GM18873 (cell line): Measurements from ENCODE around the gene PLD3.
"Not testable (repeated sequence)": the region's sequence is repeated elsewhere in the genome, so short reads cannot be mapped to it uniquely, and the experiment has no call there.

Experiments
- ATAC-seq: cut with Tn5 transposase; IDR thresholded peaks from one replicate; pipeline ENCODE4 v1.9.1; 2021; ENCODE audit warnings: mild to moderate bottlenecking, moderate library complexity, moderate number of reproducible peaks; ENCODE audit not compliant: unreplicated experiment, low FRiP score

The PLD3 gene

DNA sequence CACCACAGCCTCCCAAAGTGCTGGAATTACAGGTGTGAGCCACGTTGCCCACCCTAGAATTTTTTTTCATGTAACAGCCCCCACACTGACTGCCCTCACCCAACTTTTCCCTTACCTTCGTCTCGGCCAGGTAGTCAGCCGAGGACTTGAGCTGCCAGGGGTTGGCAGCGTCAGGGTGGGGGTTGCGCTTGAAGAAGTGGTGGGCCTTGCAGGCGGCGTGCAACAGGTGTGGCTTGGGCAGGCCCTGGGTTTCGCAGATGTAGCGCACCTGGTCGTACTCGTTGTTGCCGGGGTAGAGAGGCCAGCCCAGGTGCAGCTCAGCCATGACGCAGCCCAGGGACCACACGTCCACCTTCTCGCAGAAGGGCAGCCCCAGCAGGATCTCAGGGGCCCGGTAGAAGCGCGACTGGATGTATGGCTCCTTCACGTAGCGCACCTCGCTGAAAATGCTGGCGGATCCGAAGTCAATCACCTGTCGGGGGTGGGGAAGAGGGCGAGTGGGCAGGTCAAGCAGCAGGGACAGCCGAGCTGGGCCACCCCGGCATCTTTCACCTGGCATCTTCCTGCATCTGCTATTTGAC lies 35.3 kb downstream of the PLD3 start:
- ATAC-seq: no peak

DNA sequence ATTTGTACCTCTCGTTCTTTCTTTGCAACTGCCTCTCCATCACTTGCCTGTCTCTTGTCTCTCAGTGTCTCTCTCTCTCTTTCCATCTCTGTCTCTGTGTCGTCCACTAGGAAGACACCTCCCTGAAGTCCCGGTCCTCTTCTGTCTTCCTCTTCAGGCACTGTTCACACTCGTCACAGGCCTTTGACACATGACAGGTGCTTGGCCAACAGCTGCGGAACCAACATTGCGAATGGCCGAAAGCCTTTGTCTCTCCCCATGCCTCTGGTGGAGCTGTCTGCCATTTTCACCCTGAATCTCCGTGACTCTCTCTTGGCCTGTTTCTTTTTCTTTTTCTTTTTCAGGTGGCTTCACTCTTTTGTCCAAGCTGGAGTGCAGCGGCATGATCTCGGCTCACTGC lies 38.7 kb downstream of the PLD3 start:
- ATAC-seq: no peak

DNA sequence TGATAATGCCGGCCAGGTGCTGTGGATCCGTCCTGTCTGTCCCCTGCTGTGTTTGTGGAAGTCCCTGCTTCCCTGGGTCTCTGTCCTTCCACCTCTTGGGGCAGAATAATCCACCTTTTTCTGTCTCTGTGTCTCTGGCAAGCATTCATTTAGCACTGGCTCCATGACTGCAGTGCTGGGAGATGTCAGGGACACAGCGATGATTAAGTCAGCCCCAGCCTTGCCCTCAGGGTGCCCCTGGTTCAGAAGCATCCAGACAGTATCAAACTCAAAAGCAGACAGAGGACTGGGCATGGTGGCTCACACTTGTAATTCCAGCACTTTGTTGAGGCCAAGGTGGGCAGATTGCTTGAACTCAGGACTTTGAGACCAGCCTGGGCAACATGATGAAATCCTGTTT lies 40.0 kb downstream of the PLD3 start:
- ATAC-seq: no peak

DNA sequence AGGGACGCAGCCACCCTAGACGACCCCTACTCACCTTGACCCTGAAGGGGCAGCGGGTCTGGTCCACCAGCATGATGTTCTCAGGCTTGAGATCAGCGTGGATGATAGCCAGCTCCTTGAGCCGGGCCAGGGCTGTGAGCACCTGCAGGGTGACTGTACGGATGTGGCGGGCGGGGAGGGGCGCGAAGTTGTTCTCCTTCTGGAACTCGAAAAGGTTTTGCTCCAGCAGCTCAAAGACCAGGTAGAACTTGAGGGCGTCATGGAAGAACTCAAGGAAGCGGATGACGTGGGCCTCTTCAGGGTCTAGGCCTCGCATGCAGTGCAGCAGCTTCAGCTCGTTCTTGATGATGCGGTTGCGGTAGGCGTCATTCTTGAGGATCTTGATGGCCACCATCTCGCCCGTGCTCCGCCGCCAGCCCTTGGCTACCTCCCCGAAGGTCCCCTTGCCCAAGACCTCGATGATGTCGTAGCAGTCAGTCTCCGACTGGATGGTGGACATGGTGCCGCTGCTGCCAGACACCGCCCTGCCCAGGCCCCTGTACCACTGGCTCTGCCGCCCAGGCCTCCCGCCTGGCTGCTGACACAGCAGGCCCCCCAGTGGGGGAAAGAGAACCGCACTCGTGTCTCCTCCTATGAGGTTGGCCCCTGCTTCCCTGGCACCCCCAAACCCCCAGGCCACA lies 41.0 kb downstream of the PLD3 start:
- no peak for ATAC-seq

DNA sequence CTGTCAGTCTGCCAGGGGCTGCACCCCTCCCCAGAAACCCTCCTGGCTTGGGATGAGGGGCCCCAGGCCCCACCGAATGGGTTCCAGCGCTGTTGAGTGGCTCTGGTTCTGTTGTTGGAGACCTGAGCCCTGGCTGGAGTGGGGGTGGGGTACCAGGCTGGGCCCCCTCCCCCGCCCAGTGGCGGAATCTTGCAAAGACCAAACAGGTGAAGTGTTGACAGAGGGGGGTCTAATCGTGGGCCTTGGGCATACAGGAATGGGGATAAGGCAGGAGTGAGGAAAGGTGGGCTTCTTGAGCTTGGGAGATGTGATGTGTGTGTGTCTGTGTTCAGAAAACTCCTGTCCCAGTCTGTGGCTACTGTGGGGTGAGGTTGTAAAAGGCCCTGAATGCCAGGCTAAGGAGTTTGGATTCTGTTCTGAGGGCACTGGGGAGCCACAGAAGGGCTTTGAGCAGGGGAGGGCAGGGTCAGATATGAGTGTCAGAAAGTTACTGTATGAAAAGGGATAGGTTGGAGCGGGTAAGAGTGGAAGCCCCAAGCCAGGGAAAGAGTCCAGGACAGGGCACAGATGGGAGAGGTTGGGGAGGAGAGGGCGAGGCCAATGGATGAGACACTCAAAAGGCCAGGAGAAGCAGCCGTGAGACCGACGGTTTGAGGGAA lies 41.7 kb downstream of the PLD3 start, which contains the start of gene HIPK4:
Gene HIPK4, minus strand, starts transcription at position 98 of the 659 bp plus-strand sequence. CDS start 279 bp downstream, outside the sequence.
- no peak for ATAC-seq

DNA sequence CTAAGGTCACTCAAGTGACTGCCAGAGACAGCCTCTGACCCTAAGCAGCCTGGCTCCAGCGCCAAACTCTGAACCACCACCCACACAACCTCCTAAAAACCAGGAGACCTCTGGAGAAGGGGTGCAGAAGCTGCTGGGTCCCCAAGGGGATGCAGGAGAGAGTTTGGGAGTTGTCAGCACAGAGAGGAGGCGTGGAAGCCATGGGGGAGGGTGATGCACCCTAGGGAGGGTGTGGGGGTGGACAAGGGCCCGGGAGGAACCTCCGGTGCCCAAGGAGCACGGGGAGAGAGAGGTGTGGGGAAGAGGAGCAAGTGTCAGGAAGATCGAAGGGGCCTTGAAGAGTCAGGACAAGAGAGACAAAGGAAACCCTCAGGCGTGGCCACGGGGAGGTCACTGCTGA lies 43.6 kb downstream of the PLD3 start:
- no peak for ATAC-seq

DNA sequence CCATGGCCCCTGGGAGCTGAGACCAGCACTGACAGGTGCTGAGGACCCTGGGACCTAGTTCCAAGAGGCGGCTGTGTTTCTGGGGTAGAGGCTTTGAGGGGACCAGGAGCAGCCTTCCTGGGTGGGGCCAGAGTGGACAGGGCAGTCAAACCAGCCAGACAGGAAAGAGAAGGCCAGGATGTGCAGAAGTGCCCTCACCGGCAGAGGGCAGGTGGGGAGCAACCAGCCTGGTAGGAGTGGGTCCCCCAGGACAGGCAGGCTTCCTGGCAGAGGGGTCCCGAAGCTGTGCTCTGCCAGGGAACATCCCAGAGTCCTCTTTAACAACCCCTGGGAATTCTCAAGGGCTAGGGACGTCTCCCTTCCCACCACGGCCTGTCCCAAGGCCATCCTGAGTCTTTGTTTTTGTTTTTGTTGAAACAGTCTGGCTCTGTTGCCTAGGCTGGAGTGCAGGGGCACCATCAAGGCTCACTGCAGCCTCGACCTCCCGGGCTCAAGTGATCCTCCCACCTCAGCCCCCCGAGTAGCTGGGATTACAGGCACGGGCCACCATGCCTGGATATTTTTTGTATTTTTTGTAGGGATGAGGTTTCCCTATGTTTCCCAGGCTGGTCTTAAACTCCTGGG lies 44.5 kb downstream of the PLD3 start:
- no peak for ATAC-seq

DNA sequence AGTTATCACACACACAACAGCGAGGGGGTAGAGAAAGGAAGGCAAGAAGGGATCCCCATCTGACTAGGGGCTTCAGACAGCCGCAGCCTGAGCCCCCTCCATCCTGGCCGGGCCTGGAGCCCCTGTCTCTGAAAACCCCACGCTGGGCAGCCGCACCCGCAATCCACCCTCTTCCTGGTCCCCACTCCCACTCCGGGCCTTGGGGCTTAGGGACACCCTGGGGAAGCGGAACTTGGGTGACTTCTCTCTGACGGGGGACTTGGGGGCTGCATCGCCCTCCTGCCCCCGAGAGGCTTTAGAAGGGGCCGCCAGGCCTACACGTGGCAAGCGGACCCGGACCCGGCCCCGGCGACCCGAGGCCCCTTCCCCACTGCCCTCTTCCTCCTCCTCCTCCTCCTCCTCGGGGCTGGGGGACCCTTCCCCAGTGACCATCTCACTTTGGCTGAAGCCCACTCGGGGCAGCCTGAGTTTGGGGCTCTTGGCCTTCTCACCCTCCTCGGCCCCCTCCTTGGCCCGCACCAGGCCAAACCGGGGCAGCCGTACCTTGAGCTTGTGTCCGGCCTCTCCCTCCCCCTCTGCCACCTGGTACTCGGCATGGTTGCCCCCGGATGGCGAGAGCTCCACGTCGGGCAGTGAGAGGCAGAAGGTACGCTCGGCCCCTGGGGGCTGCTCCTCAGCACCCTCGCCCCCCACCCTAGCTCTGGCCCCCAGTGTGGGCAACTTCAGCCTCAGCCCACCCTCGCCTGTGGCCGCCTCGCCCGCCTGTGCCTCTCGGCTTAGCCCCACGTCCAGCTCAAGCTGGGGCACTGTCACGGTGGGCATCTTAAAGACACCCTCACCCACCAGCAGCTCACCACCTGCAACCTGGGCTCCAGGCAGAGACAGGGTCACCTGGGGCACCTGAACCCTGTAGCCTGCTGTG lies 45.7 kb downstream of the PLD3 start:
- ATAC-seq: no peak

DNA sequence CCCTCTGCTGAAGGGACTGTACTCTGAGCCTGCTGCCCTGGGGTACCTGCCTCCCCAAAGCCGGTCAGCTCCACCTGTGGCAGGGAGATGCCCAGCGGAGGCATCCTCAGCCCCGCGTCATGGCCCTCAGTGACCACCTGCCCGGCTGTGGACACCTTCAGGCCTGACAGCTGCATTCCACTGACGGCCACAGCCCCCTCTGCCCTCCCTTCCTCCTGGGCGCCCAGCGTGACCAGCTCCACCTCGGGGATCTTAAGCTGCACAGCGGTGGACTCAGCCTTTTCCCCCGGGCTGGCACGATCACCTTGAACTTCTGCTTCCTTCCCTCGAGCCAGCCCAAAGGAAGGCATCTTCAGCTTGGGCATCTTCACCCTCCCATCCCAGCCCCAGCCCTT lies 46.3 kb downstream of the PLD3 start:
- no peak for ATAC-seq

DNA sequence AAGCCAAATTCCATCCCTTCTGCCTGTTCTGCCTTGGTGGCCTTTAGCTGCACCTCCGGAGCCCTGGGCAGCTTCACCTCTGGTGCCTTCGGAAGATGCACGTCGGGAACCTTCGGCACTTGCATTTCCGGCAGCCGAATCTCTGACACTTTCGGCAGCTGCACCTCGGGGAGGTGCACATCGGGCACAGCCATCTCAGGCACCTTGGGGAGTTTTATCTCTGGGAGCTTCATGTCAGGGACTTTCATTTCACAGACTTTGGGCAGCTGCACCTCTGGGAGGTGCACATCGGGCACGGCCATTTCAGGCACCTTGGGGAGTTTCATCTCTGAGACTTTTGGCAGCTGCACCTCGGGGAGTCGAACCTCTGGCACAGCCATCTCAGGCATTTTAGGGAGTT lies 47.5 kb downstream of the PLD3 start:
- ATAC-seq: no peak

DNA sequence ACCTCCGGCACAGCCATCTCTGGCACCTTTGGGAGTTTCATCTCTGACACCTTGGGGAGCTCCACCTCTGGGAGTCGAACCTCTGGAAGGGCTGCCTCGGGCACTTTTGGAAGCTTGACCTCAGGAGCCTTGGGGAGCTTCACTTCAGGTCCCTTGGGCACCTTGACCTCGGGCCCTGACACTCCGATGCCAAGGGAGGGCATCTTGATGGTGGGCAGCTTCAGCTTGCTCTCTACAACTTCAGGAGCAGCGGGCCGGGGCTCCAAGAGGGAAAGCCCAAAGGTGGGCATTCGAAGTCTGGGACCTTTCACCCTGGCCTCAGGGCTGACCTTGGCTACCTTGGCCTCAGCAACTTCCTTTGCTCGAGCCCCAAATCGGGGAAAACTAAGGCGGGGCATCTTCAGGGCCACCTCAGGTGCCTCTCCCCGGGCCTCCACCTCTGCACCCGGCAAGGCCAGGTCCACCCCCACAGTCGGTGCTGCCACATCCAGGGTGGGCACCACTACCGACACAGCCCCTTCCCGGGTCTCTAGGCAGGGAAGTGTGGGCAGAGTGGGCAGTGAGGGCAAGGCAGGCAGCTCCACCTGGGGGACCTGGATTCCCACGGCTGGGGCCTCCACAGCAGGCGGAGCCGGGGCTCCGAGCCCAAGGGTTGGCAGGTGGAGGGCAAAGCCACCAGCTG lies 48.5 kb downstream of the PLD3 start:
- ATAC-seq: no peak

DNA sequence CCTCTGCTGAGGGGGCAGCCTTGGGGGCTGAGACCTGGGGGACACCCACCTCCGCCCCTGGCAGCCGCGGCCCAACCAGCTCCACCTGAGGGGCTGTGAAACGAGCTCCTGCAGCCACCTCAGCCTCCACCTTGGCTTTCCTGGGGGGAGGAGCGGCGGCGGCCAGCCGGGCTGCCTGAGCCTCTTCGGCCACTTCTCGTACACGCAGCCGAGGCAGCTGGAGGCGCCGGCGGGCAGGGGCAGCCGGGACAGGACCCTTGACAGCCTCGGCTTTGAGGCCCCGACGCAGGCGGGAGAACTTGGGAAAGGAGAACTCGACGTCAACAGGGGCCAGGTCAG lies 49.0 kb downstream of the PLD3 start:
- no peak for ATAC-seq

DNA sequence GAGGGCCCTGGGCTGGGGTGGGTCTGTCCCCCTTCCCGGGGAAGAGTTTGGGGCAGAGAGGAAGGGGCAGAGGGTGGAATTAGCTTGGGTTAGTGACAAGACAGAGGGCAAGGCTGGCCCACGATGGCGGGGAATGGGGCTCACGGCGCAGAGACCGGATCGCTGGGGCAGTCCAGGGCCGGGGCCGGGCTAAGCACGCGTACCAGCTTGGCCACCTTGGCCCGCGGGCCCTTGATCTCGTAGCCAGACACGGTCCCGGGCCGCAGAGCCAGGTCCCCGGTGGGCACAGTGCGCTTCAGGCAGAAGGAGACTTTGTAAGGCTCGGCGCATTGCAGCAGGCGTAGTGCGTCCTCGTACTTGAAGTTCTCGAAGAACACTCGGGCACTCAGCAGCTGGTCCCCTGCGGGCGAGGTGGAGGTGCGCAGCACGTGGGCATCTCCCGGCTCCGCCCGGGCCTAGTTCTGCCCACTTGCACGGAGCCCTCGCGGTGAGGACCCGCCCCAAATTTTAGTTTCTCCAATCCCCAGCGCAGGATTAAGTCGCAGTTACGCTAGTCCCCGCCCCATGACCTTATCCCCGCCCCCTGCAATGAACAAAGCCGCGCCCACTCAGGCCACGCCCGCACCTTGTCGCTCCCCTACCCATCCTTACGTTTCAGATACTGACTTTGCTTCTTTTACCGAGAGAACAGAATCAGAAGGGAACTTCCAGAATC lies 50.1 kb downstream of the PLD3 start:
- no peak for ATAC-seq

DNA sequence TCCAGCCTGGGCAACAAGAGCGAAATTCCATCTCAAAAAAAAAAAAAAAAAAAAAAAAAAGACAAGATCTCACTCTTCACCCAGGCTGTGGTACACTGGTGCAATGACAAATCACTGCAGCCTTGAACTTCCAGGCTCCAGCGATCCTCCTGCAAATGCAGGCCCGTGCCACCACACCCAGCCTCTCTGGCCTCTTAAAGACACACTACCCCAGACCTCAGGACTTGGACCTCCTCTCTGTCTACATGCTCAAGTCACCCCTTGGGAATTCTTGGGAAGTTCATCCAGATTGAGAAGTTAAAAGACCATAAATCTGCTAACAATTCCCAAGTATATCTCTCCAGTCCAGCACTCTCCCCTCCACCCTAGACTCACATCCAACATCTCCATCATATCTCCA lies 52.1 kb downstream of the PLD3 start:
- no peak for ATAC-seq

DNA sequence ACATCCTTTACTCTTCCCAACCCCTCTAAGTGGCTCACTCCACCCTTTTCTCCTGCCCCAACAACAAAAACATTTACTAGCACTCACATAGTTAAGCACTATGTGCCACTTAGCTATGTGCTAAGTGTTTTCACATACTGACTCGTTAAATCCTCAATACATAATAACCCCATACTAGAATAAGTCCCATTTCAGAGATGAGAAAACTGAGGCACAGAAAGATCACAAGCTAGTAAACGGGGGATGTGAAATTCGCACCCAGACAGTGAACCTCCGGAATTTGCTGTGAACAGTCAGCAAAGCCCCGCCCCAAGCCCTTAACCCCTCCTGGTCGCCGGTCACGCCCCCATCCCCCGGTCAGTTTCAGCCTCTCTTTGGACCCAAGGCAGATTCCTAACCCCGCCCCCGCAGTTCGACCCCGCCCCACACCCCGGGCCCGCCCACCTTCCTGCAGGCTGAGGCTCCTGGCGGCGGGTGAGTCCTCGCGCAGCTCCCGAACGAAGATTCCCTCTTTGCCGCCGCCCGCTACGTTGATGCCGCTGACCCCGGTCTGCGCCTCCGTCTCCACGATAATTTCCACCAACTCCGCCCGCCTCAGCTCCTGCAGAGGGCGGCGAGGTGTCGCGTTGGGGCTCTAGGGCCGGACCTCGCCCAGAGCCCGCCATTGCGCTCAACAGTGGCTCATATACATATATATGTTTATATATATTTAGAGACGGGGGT lies 54.9 kb downstream of the PLD3 start:
- ATAC-seq: peak; percentile 38

DNA sequence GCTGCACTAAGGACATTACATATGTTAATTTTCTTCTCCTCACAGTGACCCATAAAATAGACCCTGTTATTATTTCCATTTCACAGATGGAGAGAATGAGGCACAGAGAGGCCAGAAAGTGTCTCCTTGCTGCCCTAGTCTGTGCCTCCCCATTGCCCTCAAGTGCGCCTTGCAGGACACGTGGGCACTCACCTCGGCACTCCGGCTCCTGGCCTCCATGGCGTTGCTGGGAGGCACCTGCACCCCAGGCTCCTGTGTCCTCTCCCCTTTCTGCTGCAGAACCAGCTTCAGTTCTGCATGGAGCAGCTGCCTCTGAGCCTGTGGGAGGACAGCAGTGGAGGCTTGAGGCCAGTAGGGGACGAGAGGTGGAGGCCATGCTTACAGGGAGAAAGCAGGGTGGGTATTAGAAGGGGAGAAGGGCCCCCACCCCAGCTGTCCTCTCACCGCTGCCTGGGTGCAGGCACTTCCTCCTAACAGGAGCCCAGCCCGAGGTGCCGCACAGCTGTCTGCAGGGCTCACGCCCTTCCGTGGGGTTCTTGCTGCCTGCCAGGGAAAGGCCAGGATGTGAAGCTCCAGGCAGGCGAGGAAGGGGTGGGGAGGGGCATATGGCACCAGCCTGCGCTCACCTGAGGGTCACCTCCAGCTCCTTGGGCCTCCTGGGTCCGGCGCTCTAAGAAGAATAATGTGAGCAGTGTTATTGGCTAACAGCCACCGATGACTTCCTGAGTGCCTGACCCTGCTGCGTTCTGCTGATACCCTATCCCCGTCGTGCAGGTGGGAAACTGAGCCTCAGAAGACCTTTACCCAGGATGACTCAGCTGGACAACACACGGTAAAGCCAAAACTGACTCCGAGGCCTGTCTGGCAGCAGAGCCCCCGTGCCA lies 59.5 kb downstream of the PLD3 start:
- ATAC-seq: no peak

DNA sequence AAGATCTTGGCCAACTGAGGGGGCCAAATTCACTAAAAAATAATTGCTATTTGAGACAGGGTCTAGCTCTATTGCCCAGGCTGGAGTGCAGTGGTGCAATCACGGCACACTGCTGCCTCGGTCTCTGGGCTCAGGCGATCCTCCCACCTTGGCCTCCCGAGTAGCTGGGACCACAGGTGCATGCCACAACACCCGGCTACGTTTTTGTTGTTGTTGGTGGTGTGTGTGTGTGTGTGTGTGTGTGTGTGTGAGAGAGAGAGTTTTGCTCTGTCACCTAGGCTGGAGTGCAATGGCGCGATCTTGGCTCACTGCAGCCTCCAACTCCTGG lies 60.1 kb downstream of the PLD3 start:
- not testable (repeated sequence) for ATAC-seq

DNA sequence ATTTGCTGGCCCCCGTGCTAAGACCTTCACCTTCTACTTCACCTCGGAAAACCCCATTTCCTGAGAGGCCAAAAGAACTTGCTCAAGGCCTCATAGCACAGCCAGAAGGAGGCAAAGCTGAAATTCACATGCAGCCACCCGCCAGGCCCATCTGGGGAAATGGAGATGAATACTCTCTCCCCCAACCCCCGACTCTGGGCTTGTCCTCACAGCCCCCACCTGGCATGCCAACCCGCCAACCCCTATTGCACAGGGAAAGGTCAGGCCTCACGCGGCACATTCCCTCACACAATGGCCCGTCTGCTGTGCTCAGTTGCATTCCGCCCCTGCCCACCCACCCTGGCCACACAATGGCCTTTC lies 61.5 kb downstream of the PLD3 start:
- ATAC-seq: no peak
